ENCODE data around the gene NRXN3.
A peak's percentile ranks its signal among the peaks of the same experiment; 100 is the strongest.

NRXN3 gene

GRCh38 chr14:79476552-79476951 lies 1306.4 kb downstream of the NRXN3 start:
- no peak for TF ChIP-seq CTCF (IDR thresholded peaks at IDR 0.05; ENCODE audit: low read depth, low read length, missing control alignments)
- H3K4me3 ChIP-seq (replicated peaks; ENCODE audit: low read depth, low read length), result no peak overlapping the region
- DNase-seq (ENCODE audit: extremely low read depth, low read depth), result no peak

- TF ChIP-seq CTCF (IDR thresholded peaks at IDR 0.05; ENCODE audit: low read depth, low read length, missing control alignments), result no peak
- DNase-seq (ENCODE audit: extremely low read depth, low read depth), result no peak
- H3K4me3 ChIP-seq (replicated peaks; ENCODE audit: low read depth, low read length), result no peak overlapping the region
Observed at GRCh38 chr14:79480212-79480611, 1310.0 kb downstream of the NRXN3 start.

DNA sequence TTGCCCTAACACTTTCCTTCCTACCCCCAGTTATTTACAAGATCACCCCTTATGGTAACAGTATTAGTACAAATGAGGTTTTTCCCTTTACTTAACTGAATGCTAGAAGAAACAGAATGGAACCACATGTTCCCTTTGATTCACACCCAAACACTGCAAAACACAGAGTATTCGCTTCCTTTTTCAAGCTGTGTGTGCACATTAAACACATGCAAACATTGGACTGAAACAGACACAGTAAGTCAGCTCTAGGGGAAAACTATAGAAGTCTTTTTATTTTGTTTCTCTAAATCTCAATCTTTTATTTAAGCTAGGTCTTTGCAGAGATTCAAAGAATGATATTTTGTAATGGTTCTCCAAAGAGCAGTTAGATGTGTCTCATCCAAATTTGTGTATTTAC lies 1312.7 kb downstream of the NRXN3 start:
- DNase-seq (ENCODE audit: extremely low read depth, low read depth), result no peak
- TF ChIP-seq CTCF (IDR thresholded peaks at IDR 0.05; ENCODE audit: low read depth, low read length, missing control alignments), result no peak

GRCh38 chr14:79483477-79484388 lies 1313.6 kb downstream of the NRXN3 start:
- no peak overlapping the region for H3K4me3 ChIP-seq (replicated peaks; ENCODE audit: low read depth, low read length)
- no peak for TF ChIP-seq CTCF (IDR thresholded peaks at IDR 0.05; ENCODE audit: low read depth, low read length, missing control alignments)
- DNase-seq (ENCODE audit: extremely low read depth, low read depth), result peak; percentile 12

More for the DNA sequence above, 1312.7 kb downstream of the NRXN3 start:
- H3K4me3 ChIP-seq (replicated peaks; ENCODE audit: low read depth, low read length), result no peak overlapping the region

DNA sequence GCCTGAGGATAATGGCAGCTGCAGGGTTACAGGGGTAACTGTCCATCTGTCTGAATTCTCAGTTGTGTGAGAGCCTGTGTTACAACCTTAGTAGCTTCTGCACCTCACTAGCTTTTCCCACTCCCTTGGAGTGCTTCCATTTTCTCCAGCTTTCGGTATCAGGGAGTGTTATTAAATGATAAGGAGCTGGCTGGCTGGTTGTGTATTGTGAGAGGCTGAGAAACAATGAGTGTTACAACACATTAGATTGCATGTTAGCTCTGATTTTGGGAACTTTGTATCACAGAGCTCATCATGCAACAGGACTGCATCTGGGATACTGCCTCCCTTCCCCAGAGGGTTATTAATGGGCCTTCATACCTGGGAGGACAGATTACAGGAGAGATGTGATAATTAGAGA lies 1317.5 kb downstream of the NRXN3 start:
- no peak for TF ChIP-seq CTCF (IDR thresholded peaks at IDR 0.05; ENCODE audit: low read depth, low read length, missing control alignments)
- no peak overlapping the region for H3K4me3 ChIP-seq (replicated peaks; ENCODE audit: low read depth, low read length)
- no peak for DNase-seq (ENCODE audit: extremely low read depth, low read depth)

- no peak for TF ChIP-seq CTCF (IDR thresholded peaks at IDR 0.05; ENCODE audit: low read depth, low read length, missing control alignments)
- DNase-seq (ENCODE audit: extremely low read depth, low read depth), result no peak
- no peak overlapping the region for H3K4me3 ChIP-seq (replicated peaks; ENCODE audit: low read depth, low read length)
Observed at GRCh38 chr14:79491161-79491560, 1321.0 kb downstream of the NRXN3 start.

Data from HFF-Myc (cell line).